ENCODE data around the gene PAX5. TPM values are rescaled to one million over a fixed set of nuclear protein-coding genes. Genes with fewer than 3 reads are reported as not detected.

The PAX5 gene
- total RNA-seq, 1 experiment from 2014 or later: 6.6 TPM

- Mint-ChIP-seq H3K9me3 (no peaks in the 10 kb centered on the region), H3K36me3 (no peaks in the 10 kb centered on the region), H3K4me3 (no peak overlapping the region), H3K27me3 (ENCODE audit: low read depth) (no peaks in the 10 kb centered on the region; the same call in 1 of the 2 replicates), H3K27ac (no peak overlapping the region), H3K4me1 (peaks cover 8% of the 10 kb centered on the region)
- ATAC-seq: no peak; the same call in 1 of the 2 replicates
- ChIA-PET CTCF (interaction anchor here (0.7 kb wide), 1 partner anchor 15 kb away, joined by 3 read pairs; no protein-coding TSS in a partner anchor), POLR2A (no interaction called here)
- no peak for TF ChIP-seq ZNF396 (CRISPR knock-in tag; IDR thresholded peaks at IDR 0.05; ENCODE audit: borderline replicate concordance)
- DNase-seq (ENCODE audit: low spot score): no peak
Measured at GRCh38 chr9:36847781-36848673, 186.0 kb downstream of the PAX5 start.

- ATAC-seq (no peak), DNase-seq (ENCODE audit: low spot score) (no peak)
- no peaks in the 10 kb centered on the region for H3K36me3 Mint-ChIP-seq
- no peak for TF ChIP-seq NR2C2 (CRISPR knock-in tag; IDR thresholded peaks at IDR 0.05)
- no peak for TF ChIP-seq ATF3 (CRISPR knock-in tag; conservative IDR thresholded peaks at IDR 0.05)
- no peak for TF ChIP-seq ZNF512 (CRISPR knock-in tag; IDR thresholded peaks at IDR 0.05; ENCODE audit: borderline replicate concordance)
- POLR2A ChIA-PET: no interaction called here
- CTCF ChIA-PET: no interaction called here
- H3K27ac Mint-ChIP-seq: no peak overlapping the region
- no peaks in the 10 kb centered on the region; the same call in 1 of the 2 replicates for H3K27me3 Mint-ChIP-seq (ENCODE audit: low read depth)
- no peak overlapping the region for H3K4me3 Mint-ChIP-seq
- H3K4me1 Mint-ChIP-seq: peaks cover 8% of the 10 kb centered on the region
- no peaks in the 10 kb centered on the region for H3K9me3 Mint-ChIP-seq
Measured at GRCh38 chr9:36846621-36847020, 187.4 kb downstream of the PAX5 start.

- Mint-ChIP-seq H3K4me3 (no peak overlapping the region), H3K36me3 (no peaks in the 10 kb centered on the region), H3K4me1 (peaks cover 3% of the 10 kb centered on the region; the same call in 1 of the 2 replicates), H3K27ac (no peak overlapping the region), H3K27me3 (ENCODE audit: low read depth) (no peaks in the 10 kb centered on the region; the same call in 1 of the 2 replicates), H3K9me3 (no peaks in the 10 kb centered on the region)
- ATAC-seq (no peak), DNase-seq (ENCODE audit: low spot score) (no peak)
- TF ChIP-seq ATF3 (CRISPR knock-in tag; conservative IDR thresholded peaks at IDR 0.05) (no peak), NFYB (CRISPR knock-in tag; conservative IDR thresholded peaks at IDR 0.05; ENCODE audit: low read depth) (0 out of 2 replicates have a peak, but pooled peaks have one; percentile 15), ESRRA (CRISPR knock-in tag; IDR thresholded peaks at IDR 0.05; ENCODE audit: borderline replicate concordance) (no peak)
- CTCF ChIA-PET: interaction anchor here (1.0 to 1.1 kb wide), 2 partner anchors 10 to 12 kb away, joined by 3 to 8 read pairs; no protein-coding TSS in a partner anchor
- POLR2A ChIA-PET: no interaction called here
Measured at GRCh38 chr9:36845844-36846243, 188.2 kb downstream of the PAX5 start.

GRCh38 chr9:36844961-36845360, 189.1 kb downstream of the PAX5 start:
- Mint-ChIP-seq H3K9me3 (no peaks in the 10 kb centered on the region), H3K4me3 (no peak overlapping the region), H3K27ac (no peak overlapping the region), H3K4me1 (peaks cover 3% of the 10 kb centered on the region; the same call in 1 of the 2 replicates), H3K36me3 (no peaks in the 10 kb centered on the region), H3K27me3 (ENCODE audit: low read depth) (no peaks in the 10 kb centered on the region)
- ChIA-PET CTCF (interaction anchor here (1.8 kb wide), 1 partner anchor 11 kb away, joined by 9 read pairs; no protein-coding TSS in a partner anchor), POLR2A (no interaction called here)
- no peak for DNase-seq (ENCODE audit: low spot score)
- no peak for ATAC-seq
- TF ChIP-seq ZNF425 (CRISPR knock-in tag; conservative IDR thresholded peaks at IDR 0.05): no peak
- no peak for TF ChIP-seq E2F4 (CRISPR knock-in tag; IDR thresholded peaks at IDR 0.05; ENCODE audit: borderline replicate concordance, low read depth)
- no peak for TF ChIP-seq ATF3 (CRISPR knock-in tag; conservative IDR thresholded peaks at IDR 0.05)
- no peak for TF ChIP-seq GTF2I (CRISPR knock-in tag; conservative IDR thresholded peaks at IDR 0.05)
- no peak for TF ChIP-seq TEAD4 (CRISPR knock-in tag; IDR thresholded peaks at IDR 0.05)
- TF ChIP-seq ZNF281 (CRISPR knock-in tag; IDR thresholded peaks at IDR 0.05): no peak
- TF ChIP-seq CREM (CRISPR knock-in tag; IDR thresholded peaks at IDR 0.05): no peak
- no peak for TF ChIP-seq FOXP1 (CRISPR knock-in tag; IDR thresholded peaks at IDR 0.05; ENCODE audit: borderline replicate concordance)
- no peak for TF ChIP-seq ZBTB21 (CRISPR knock-in tag; IDR thresholded peaks at IDR 0.05; ENCODE audit: borderline replicate concordance)

Measured in WTC11 (cell line).